Activated CD4-positive, alpha-beta T cell treated with anti-CD3 and anti-CD28 coated beads, Interleukin-10, Interleukin-2, amounts not matched to agents 100 ng/mL and 50 ng/mL, durations not matched to agents 16 hours and 8 hours (primary cell): ENCODE results near the gene RNF220.
"Not testable (repeated sequence)": the region's sequence is repeated elsewhere in the genome, so short reads cannot be mapped to it uniquely, and the experiment has no call there.

Experiments used
- DNase-seq: peaks from one replicate; pipeline ENCODE4 v3.0.0-alpha.2; 2020

The RNF220 gene

GRCh38 chr1:44661781-44662682, 257.0 kb downstream of the RNF220 start:
- DNase-seq: no peak

GRCh38 chr1:44662683-44663030, 257.6 kb downstream of the RNF220 start:
- no peak for DNase-seq

- no peak for DNase-seq
These were observed 258.4 kb downstream of the RNF220 start for GRCh38 chr1:44663417-44663816.

- DNase-seq: peak; percentile 31
These were observed 259.8 kb downstream of the RNF220 start for GRCh38 chr1:44664730-44665370.

- not testable (repeated sequence) for DNase-seq
These were observed 261.7 kb downstream of the RNF220 start for GRCh38 chr1:44666719-44667118.

- no peak for DNase-seq
These were observed 265.9 kb downstream of the RNF220 start for GRCh38 chr1:44670751-44671640.

- DNase-seq: peak; percentile 60
These were observed 267.4 kb downstream of the RNF220 start for GRCh38 chr1:44672254-44672955.

- no peak for DNase-seq
These were observed 268.1 kb downstream of the RNF220 start for GRCh38 chr1:44672961-44673674.

GRCh38 chr1:44673675-44674112, 268.6 kb downstream of the RNF220 start:
- no peak for DNase-seq

GRCh38 chr1:44674113-44675000, 269.3 kb downstream of the RNF220 start, which contains the start of the genes ARMH1 and TMEM53:
TSS of gene ARMH1 (plus strand) at chr1:44674714. CDS start at chr1:44689698, 14,984 bp downstream.
TSS of gene TMEM53 (minus strand) at chr1:44674481. CDS start at chr1:44674391, 90 bp downstream.
- peak; percentile 99 for DNase-seq

- no peak for DNase-seq
These were observed 270.1 kb downstream of the RNF220 start for GRCh38 chr1:44675186-44675585.

- DNase-seq: no peak
These were observed 271.6 kb downstream of the RNF220 start for GRCh38 chr1:44676484-44677200.

GRCh38 chr1:44677201-44677766, 272.2 kb downstream of the RNF220 start:
- peak; percentile 35 for DNase-seq

- no peak for DNase-seq
These were observed 273.1 kb downstream of the RNF220 start for GRCh38 chr1:44678120-44678519.

- DNase-seq: no peak
These were observed 273.6 kb downstream of the RNF220 start for GRCh38 chr1:44678626-44679025.

GRCh38 chr1:44679468-44679867, 274.4 kb downstream of the RNF220 start:
- DNase-seq: no peak

- DNase-seq: no peak
These were observed 277.1 kb downstream of the RNF220 start for GRCh38 chr1:44681905-44682882.

- no peak for DNase-seq
These were observed 277.8 kb downstream of the RNF220 start for GRCh38 chr1:44682883-44683265.
